CD4-positive, alpha-beta T cell treated with Interleukin-15 for 1 hour (primary cell): ENCODE measurements around the gene LENG1.

Experiments used
- DNase-seq: peaks from one replicate; pipeline ENCODE4 v3.0.0-alpha.2; 2020

LENG1 gene

DNA sequence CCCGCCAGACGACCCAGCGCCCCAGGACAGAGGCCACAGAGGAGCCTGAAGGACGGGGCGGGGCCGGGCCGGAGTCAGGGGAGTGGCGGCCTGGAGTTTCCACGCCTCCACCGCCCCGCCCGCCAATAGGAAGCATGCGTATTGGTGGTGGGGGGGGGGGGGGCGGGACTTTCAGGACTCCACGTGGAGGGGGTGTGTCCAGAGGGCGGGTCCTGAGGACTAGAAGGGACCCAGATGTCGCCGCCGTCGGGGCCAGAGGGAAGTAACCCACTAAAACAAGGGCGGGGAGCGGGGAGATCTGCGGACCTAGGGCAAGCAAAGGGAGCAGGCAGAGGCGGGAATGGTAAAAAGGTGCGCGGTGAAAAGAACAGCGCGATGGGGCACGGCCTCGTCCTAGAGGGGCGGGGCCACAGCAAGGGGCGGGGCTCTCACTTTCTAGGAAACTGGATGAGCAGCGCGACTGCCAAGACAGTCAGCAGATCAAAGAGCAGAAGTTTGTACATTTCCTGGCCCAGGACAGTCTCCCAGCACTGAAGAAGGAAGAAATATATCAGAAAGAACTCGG lies 2.8 kb upstream of the LENG1 start:
- peak; percentile 85 for DNase-seq

DNA sequence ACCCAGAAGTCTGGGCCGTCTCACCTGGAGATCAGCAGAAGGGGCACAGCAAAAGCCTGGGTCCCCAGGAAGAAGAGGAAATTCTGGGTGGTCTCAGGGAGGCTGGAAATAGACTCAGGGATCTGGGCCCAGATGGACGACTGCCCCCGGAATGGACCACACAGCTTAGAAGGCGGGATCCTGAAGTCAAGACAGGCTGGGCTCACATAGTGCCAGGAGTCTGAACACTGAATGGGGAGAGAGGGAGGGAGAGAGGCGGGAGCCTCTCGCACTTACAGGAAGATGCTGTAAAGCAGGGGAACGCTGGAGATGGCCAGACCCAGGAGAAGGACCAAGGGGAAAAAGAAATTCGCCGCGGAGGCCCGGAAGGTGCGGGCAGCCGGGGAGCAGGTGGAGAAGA lies 1.3 kb upstream of the LENG1 start:
- no peak for DNase-seq

DNA sequence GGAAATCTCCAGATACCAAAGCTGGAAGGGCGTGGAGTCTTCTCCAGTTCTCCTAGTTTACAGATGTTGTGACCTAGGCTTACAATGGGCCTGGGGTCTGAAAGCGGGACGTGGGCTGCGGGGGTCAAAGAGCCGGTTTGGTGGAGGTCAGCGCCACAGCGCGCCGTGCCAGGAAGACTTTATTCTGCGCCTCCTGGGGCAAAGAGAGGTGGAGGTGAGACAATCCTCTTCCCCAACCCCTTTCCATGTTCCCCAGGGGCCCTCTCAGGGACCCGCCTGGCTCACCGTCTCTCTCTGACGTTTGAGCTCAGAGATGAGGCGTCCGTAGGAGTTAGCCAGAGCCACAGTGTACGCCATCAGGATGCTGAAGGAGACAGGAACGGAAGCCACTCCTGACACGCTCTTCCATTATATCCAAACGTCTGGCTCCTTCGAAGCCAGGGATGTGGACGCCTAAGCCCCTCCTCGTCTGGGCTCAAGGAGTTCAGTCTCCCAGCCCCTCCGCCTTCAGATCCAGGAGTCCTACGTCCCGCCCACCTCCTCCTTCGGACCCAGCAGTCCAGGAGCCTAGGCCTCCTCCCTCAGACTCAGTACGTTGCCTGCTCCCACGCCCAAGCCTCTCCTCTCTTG lies 776 bp upstream of the LENG1 start:
- DNase-seq: no peak

DNA sequence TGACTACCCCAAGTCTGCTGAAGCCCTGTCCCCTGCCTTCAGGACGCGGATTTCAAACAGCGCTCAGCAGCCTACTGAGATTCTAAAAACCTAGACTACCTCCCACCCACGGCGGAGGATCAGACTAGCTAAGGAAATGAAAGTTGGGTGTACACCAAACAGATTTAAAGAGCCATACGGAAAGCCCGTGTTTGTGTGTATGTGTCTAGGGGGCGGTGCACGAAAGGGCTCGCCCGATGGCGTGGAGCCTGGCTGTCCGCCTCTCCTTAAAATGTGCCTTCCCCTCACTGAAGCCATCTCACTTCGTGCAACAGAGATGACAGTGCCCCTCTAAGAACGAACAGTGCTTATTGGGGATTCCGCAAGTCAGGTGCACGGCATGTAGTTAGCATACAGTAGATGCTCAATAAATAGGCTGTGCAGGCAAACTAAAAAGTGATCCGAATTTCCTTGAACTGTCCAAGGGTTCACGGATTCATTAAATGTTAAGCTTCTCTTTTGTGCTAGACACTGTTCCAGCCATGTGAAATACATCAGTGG lies 639 bp downstream of the LENG1 start:
- no peak for DNase-seq

DNA sequence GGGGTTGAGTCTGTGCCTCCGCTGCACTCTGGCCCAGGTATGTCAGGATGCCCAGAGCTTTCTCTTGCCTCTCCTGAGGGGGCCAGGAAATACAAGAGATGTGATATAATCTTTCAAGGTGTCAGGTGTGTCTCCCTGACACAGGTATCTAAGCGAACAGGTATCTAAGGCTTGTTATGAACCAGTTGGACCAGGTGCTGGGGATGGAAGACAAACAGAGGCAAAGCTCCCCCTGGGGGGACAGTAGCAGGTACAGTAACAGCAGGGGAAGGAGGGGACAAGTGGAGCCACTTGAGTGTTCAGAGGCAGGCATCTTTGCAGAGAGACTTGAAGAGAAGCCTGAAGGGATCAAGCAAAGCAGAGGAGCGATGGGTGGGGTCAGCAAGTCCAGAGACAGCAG lies 2.6 kb downstream of the LENG1 start:
- no peak for DNase-seq

DNA sequence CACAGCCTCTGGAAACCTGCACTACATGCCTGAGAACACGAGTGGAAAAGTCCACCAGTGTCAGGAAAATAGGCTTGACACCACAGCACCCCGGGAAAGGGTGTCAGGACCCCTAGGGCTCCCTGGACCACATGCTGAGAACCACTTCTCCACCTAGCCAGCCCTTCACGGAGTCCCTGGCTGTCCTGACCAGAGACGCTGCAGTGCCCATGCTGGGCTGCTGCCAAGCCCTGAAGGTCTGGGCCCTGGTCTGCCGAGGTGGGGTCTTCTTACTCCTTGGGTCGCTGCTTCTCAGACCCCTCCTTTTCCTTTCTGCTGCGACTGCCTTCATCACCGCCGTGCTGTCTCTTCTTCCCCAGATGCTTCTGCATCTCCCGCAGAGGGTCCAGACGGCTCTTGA lies 3.0 kb downstream of the LENG1 start:
- no peak for DNase-seq

DNA sequence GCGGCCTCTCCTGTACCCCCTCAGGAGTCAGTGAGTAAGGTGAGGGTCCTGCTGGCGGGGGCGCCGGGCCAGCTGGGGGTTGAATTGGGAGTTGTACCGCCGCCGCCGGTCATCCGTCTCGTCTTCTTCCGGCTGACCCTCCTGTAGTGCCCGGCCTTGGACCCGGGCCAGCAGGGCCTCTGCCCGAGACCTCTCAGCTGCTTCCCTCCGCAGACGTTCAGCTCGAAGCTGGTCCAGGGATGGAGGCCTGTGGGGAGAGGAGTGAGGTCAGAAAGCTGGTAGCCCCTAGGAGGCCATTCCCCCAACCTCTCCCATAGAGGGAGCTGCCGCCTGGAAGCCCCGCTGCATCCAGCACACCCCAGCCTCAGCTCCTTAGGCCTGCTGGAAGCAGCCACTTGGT lies 3.8 kb downstream of the LENG1 start:
- no peak for DNase-seq

DNA sequence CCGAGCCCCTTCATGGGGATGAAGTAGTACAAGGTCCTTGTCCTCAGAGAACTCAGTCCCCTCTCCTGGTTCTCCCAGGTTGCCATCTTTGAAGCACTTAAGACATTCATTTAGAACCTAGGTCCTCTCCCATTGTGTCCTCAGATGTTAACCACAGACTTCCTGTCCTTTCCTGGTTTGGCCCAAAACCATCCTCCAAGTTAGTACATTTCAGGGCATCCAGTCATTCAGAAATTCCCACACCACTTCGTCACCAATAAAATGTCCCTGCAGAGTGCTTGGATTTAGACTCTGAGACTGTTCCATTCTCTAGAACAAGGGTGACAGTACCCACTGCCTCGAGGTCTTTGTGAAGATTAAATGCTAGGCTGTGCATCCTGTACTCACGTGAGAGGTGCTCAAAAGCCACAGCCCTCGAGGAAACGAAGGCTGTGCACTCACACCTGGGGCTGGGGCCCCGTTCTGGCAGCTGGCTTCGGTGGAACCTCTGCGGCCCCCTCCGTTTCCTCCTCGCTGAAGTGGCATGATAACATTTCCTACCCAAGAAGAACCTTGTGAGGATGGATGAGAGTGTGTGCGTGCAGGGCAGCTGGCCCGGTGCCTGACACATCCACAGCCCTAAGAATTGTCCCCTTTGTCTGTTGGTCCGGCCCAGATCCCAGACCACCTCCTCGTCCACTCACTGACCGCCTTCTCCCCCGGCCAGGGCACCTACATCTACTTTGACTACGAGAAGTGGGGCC lies 4.7 kb downstream of the LENG1 start:
- DNase-seq: no peak

DNA sequence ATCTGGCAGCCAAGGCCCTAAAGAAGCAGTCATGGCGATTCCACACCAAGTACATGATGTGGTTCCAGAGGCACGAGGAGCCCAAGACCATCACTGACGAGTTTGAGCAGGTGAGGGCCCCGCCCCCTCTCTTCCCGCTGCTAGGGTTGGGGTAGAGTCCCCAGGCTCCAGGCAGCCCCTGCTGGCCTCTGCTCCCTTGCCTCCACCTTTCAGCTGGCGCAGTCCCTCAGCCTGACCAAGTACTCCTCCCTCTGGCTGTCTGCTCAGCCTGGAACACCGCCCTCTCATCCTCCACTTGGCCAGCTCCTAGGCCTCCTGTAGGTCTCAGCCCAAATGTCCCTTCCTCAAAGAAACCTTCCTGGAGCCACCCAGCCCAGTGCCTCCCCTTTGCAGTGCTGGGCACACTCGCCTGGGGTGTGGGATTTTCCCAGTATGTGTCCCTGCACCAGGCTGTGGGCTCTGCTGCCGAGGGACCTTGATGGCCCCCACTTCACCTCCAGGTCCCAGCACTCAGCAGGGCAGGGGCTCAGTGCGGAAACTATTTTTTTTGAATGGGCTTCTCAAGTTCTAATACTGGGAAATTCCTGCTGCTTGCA lies 5.7 kb downstream of the LENG1 start:
- no peak for DNase-seq

DNA sequence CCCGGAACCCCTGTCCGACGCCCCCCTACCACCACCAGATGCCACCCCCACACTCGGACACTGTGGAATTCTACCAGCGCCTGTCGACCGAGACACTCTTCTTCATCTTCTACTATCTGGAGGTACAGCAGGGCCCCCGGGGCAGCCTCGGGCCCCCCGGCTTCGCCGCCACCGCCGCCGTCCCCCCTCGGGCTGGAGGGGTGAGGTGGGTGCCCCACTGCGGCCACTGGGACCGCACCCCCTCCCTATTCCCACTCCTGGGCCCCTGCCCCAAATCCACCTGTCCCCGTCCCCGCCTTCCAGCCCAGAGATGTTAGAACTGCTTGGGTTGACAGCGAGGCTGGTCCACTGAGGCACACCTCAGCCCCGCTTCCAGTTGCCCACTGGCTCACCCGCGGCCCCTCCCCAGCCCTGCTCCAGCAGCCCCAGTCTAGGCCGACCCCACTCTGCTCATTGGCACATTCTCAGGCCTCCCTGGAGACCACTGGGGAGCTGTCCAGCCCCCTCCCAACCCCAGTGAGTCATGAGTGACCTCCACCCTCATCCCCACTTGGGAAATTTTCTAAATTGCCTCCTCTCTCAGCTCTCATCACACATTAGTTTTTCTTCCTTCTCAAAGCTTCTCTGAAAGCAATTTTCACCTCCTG lies 6.5 kb downstream of the LENG1 start:
- no peak for DNase-seq

DNA sequence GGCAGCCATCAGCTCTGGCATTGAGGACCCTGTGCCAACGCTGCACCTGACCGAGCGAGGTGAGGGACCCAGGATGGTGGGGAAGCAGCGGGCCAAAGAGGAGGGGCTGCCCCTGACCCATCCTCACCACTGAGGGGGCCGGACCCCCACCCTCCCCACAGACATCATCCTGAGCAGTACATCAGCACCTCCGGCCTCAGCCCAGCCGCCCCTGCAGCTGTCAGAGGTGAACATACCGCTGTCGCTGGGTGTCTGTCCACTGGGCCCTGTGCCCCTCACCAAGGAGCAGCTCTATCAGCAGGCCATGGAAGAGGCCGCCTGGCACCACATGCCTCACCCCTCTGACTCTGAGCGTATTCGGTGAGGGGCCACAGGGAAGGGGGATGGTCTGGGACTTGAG lies 7.3 kb downstream of the LENG1 start:
- no peak for DNase-seq

DNA sequence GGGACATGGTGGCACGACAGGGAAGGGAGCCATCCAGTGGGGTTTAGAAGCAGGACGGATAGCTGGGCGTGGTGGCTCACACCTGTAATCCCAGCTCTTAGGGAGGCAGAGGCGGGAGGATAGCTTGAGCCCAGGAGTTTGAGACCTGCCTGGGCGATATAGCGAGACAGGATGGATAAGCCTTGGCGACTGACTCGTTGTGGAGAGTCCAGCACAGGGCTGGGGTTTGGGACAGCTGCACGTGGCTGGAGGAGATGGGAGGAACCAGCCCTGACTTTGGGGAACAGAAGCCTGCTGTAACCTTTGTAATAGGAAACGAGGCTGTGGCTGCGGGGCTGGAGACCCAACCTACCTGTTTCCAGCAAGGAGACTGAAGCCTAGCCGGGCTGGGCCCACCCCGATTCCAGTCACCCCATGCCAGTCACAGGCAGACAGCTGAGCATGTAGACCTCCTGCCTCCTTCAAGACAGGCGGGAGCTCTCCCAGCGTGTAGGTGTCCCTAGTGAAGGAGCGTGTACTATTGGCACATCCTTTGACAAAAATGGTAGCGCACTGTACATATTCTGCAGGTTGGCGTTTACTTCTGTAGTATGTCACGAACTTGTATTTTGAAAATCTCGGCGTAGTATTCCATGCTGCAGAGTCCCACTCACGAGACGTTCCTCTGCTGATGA lies 8.0 kb downstream of the LENG1 start:
- no peak for DNase-seq

DNA sequence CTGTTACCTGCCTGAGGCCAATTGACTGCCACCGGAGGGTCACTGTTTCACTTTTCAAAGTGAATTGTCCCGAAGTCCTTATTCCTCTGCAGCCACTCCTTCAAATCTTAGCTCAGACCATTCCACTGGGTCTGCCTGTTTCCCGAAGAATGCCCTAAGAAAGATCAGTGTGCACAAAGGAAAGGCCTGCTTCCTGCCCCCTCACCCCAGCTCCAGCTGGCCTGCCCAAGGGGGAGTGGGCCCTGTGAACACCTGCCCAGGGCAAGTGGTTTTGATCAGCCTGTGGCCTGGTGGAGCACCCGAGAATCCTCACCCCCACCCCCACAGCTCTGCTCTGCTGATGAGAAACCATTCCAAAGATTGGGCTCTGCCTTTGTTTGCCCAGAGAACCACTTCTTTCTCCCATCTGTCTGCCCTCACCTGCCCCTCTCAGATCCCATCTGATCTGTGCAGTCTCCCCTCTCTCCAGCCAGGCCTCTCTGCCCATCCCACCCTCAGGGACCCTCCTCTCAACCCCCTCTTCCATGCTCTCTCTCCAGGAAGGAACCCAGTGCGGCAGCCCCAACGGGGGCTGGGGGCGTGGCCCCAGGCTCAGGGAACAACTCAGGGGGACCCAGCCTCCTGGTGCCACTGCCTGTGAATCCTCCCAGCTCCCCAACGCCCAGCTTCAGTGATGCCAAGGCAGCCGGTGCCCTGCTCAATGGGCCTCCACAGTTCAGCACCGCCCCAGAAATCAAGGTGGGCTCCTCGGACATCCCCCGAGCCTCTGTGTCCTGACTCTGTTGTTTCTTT lies 10.3 kb downstream of the LENG1 start:
- no peak for DNase-seq

DNA sequence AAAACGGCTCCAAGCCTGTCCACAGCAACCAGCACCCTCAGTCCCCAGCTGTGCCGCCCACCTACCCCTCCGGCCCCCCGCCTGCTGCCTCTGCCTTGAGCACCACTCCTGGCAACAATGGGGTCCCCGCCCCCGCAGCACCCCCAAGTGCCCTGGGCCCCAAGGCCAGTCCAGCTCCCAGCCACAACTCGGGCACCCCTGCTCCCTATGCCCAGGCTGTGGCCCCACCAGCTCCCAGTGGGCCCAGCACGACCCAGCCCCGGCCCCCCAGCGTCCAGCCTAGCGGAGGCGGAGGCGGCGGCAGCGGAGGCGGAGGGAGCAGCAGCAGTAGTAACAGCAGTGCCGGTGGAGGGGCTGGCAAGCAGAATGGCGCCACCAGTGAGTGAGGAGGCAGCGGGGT lies 11.4 kb downstream of the LENG1 start:
- no peak for DNase-seq

DNA sequence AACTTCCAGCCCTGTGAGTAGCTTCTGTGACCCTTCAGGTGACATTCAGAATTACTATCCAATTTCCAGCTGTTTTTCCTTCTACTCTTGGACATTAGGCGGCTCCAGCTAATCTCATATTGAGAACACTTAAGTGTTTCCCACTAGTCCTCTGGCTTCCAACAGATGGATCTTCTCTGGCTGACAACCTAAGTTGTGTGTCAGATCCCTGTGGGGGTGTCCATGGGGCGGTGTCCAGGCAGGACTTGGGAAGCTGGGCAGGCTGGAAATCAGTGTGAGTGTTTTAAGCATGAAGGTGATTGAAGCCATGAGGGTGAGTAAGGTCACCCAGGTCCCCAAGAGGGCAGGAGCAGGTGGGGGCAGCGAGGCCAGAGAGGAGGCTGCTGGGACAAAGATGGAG lies 11.8 kb downstream of the LENG1 start:
- no peak for DNase-seq

DNA sequence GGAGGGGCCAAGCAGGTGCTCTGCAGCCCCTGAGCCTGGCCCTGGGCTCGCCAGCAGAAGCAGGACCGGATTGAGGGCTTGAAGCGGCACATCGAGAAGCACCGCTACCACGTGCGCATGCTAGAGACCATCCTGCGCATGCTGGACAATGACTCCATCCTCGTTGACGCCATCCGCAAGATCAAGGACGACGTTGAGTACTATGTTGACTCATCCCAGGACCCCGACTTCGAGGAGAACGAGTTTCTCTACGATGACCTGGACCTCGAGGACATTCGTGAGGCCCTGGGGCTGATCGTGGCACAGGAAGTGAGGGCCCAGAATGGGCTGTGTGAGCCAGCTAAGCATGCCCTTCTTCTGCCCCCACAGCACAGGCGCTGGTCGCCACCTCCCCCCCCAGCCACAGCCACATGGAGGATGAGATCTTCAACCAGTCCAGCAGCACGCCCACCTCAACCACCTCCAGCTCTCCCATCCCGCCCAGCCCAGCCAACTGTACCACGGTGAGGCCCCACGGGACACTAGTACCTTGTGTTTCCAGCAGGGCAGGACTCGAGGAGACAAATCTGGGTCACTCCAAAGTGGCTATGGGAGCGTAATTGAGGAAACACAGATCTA lies 13.9 kb downstream of the LENG1 start:
- DNase-seq: no peak

DNA sequence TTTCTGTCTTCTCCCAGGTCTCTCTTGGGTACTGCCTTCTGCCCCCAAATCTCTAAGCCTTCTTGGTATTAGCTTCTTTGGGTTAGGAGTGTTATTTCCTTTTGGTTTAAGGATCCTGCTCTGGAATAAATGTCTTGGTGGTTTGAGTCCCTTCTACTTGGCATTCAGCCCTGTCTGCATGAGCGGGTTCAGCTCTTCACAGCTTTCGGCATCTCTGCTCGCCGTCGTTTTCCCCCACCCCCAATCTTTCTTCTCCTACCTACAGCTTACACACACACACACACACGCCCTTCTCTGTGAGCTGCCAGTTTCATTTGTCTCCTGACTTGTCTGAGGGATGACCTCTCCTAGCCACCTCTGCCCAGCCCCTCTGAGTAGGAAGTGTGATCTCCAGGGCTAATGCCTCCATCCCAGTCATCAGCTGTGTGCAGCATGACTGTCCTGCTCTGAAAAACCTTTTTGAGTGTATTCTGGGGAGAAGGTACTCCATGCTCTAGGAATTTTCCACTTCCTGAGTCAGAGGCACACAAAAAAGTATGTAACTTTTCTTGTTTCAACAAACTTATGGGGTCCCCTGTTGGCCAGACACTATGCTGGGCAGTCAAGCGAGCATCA lies 17.2 kb downstream of the LENG1 start:
- DNase-seq: no peak

DNA sequence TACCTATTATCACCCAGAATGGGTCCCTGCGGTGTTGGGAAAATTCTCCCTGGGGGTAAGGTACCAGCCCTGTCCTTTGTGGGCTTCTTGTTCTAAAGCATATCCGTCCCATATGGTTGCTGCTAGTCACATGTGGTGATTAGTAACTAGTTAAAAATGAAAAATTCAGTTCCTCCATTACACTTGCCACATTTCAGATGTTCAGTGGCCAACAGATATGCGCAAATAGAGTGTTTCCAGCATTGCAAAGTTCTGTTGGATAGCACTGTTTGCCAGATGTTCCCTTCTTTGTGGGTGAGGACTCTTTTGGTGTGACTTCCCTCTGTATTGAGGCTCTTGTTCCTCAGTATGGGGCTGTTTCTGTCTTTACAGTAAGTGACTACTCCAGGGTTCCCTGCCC lies 18.2 kb downstream of the LENG1 start:
- no peak for DNase-seq

DNA sequence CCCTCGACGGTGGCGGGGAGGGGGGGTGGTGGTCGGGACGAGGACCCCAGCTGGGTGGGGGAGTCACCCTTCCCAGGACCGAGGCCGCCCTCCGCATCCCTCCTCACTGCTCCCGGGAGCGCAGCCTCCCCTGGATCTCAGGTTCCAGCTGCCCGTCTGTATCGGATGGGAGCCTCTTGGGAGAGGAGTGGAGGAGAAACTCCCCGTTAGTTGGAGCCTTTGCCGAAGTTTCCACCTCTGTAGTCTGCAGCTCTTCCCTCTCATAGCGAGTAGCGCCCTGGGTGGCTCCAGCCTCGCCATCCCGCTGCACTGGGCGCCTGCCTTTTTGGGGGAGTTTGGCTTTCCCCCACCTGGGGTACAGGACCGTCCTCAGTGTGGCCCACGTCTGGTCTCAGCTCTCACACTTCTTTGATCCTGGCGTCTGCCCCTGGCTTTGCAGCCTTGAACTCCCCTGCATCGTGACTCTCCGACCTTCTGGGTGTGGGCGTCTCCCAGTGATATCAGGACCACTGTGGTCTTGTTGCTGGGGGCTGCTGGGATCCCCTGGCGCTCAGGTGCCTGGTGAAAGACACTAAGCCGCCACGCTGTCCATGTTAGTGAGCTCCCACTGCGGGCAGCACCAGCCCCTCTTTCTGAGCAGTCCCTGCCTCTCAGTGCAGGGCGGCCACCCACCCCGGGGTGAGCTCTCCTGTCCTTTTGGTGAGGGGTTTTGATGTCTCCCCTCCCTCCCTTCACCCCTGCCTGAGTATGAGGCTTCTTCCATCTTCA lies 20.8 kb downstream of the LENG1 start:
- no peak for DNase-seq
